Heart left ventricle (tissue), 16 donors: Measurements from ENCODE around the gene DLX2. TPM values are rescaled to one million over a fixed set of nuclear protein-coding genes. Genes with fewer than 3 reads are reported as not detected.

Experiments
- ATAC-seq, 4 donors: fragments of 200-7000 bp; cut with Tn5 transposase; one replicate each; pipeline ENCODE4 v1.9.1; 2020 to 2022; ENCODE audit warnings: moderate library complexity in 4 of 4, mild to moderate bottlenecking in 3 of 4, moderate number of reproducible peaks in 1 of 4
- DNase-seq, 5 donors: peaks; one replicate each; pipeline ENCODE4 v3.0.0-alpha.2; 2020
- H3K27ac ChIP-seq, 12 donors: fragments of 200-600 bp; sonication (generic) in 4 of 12; one replicate each; pipeline versions ENCODE4 v1.5.0 to v1.8.0; 2016 to 2022; ENCODE audit warnings: mild to moderate bottlenecking in 2 of 12
- H3K27me3 ChIP-seq, 9 donors: fragments of 200-600 bp; sonication (generic) in 2 of 9; one replicate each; pipeline versions ENCODE4 v1.5.1 to v1.8.0; 2016 to 2022; ENCODE audit warnings: mild to moderate bottlenecking in 3 of 9
- H3K36me3 ChIP-seq, 9 donors: fragments of 200-600 bp; sonication (generic) in 2 of 9; one replicate each; pipeline versions ENCODE4 v1.5.0 to v1.8.0; 2018 to 2022; ENCODE audit warnings: mild to moderate bottlenecking in 2 of 9
- H3K4me1 ChIP-seq, 12 donors: fragments of 200-600 bp; sonication (generic) in 4 of 12; one replicate each; pipeline versions ENCODE4 v1.5.0 to v1.8.0; 2016 to 2022; ENCODE audit warnings: mild to moderate bottlenecking in 3 of 12
- H3K4me3 ChIP-seq, 12 donors: fragments of 200-600 bp; sonication (generic) in 4 of 12; one replicate each; pipeline versions ENCODE4 v1.5.0 to v1.8.0; 2017 to 2022; ENCODE audit warnings: mild to moderate bottlenecking in 9 of 12, moderate library complexity in 4 of 12
- H3K9me3 ChIP-seq, 12 donors: fragments of 200-600 bp; sonication (generic) in 4 of 12; one replicate each; pipeline versions ENCODE4 v1.5.0 to v1.8.0; 2016 to 2022; ENCODE audit warnings: mild to moderate bottlenecking in 1 of 12
- CTCF ChIP-seq, 12 donors: fragments of 200-600 bp; sonication (generic) in 4 of 12; IDR thresholded peaks; one replicate each; pipeline versions ENCODE4 v1.5.0 to v1.8.0; 2018 to 2022; ENCODE audit warnings: antibody characterized with exemption in 12 of 12, mild to moderate bottlenecking in 5 of 12
- POLR2A ChIP-seq, 2 donors: fragments of 450-650 bp; IDR thresholded peaks; one replicate each; pipeline ENCODE4 v1.6.1; 2017; ENCODE audit warnings: antibody characterized with exemption in 2 of 2, mild to moderate bottlenecking in 2 of 2, moderate library complexity in 2 of 2
- whole genome bisulfite sequencing, 4 donors: extraction: QIAGEN DNeasy Blood & Tissue Kit in 2 of 4; methylation state at CpG; one replicate each; pipeline versions ENCODE4 v1.1.5 to v1.1.7; 2013 to 2018; 5-methylcytosine and 5-hydroxymethylcytosine counted together
- intact Hi-C, 10 donors: fragments of 100-400 bp; cut with DNase I; formaldehyde crosslinking; loops; one replicate each; pipeline versions ENCODE4 v1.11.1 to v1.14.2; 2022
- polyA plus RNA-seq, 2 donors: library from polyadenylated mRNA; stranded (reverse); fragments of 200-250 nt; gene quantifications; one replicate each; pipeline ENCODE4 v1.2.3, GENCODE V29; 2013
- total RNA-seq, 9 donors: library from RNA; depleted of rRNA in 2 of 9; stranded (reverse); fragments of >200 nt in 2 of 9; fragmentation: NEBNext Ultra II Directional in 3 of 9; extraction: Animal tissue kit (Norgen Biotek cat#: 25700) in 3 of 9; gene quantifications; one replicate each; pipeline versions ENCODE4 v1.1.0 to v1.2.4, GENCODE V29; 2016 to 2023
- donor health status: ischemic (EF 13 %, LVEDD 7.1; RV severe dilation, severe dysfunction).
- donor health status: healthy with polysubstance abuse.
- donor health status: DM: no; HTN: yes; CAD: no.
- donor health status: DM: no; HTN: no; CAD: no.
- donor health status: ischemic (EF 25% LVEDD 6.9; RV normal size, moderate dysfunction).
- donor health status: ischemic (EF 25% LVEDD 5.7; RV mildly dilated, moderate dysfunction).
- donor health status: healthy.
- donor health status: DM: yes; HTN: yes; CAD: no.
- donor health status: ischemic (EF 35%, LVEDD 5.7; RV mildly dilated, moderate dysfunction).
- donor health status: nonischemic (EF 11% LVEDD 7.7; RV severe dilation, severe dysfunction).
- donor health status: DM: yes; HTN: yes; CAD: no.
- donor health status: PGD.
- donor health status: ischemic (EF 29% LVEDD 5.4; RV normal size, mild dysfunction).
- donor health status: nonischemic (EF 23%, LVEDD 6.1; RV moderate dilation, normal function).

DLX2 gene
- total and polyA plus RNA-seq, 11 donors = not detected

GRCh38 chr2:172053486-172053885, 49.2 kb downstream of the DLX2 start:
- intact Hi-C loops = no loop called here
- WGBS, 4 donors = 89 to 98% (median 93%) methylated on average over 1 of the region's 1 CpG

GRCh38 chr2:172052000-172052983, 50.4 kb downstream of the DLX2 start:
- intact Hi-C loops = no loop called here
- TF ChIP-seq POLR2A (IDR thresholded peaks at IDR 0.05) (no peak), CTCF (IDR thresholded peaks at IDR 0.05) (no peak)
- 49 to 64% (median 58%) methylated on average over 4 of the region's 4 CpGs for WGBS, 4 donors
- no peak for DNase-seq
- no peak overlapping the region for H3K27ac ChIP-seq
- no peaks in the 10 kb centered on the region for H3K36me3 ChIP-seq
- no peak overlapping the region for H3K4me3 ChIP-seq
- H3K27me3 ChIP-seq = no peaks in the 10 kb centered on the region
- H3K4me1 ChIP-seq = peaks cover 0 to 4% (median 0%) of the 10 kb centered on the region in 12 donors
- ATAC-seq = no peak
- H3K9me3 ChIP-seq = no peaks in the 10 kb centered on the region

More at GRCh38 chr2:172053486-172053885, 49.2 kb downstream of the DLX2 start:
- no peak for TF ChIP-seq CTCF (IDR thresholded peaks at IDR 0.05)
- TF ChIP-seq POLR2A (IDR thresholded peaks at IDR 0.05) = no peak
- H3K36me3 ChIP-seq = no peaks in the 10 kb centered on the region
- ATAC-seq (no peak), DNase-seq (no peak)
- no peak overlapping the region for H3K27ac ChIP-seq
- H3K4me3 ChIP-seq = no peak overlapping the region
- H3K9me3 ChIP-seq = no peaks in the 10 kb centered on the region
- H3K27me3 ChIP-seq = no peaks in the 10 kb centered on the region
- peaks cover 0 to 4% (median 0%) of the 10 kb centered on the region in 12 donors for H3K4me1 ChIP-seq

GRCh38 chr2:172050479-172051125, 52.1 kb downstream of the DLX2 start:
- TF ChIP-seq CTCF (IDR thresholded peaks at IDR 0.05) (no peak), POLR2A (IDR thresholded peaks at IDR 0.05) (no peak)
- ATAC-seq (no peak), DNase-seq (no peak)
- 88 to 94% (median 90%) methylated on average over 1 of the region's 1 CpG for WGBS, 4 donors
- H3K27me3 ChIP-seq = no peaks in the 10 kb centered on the region
- H3K27ac ChIP-seq = no peak overlapping the region
- intact Hi-C loops = no loop called here
- no peak overlapping the region for H3K4me3 ChIP-seq
- no peaks in the 10 kb centered on the region for H3K36me3 ChIP-seq
- no peaks in the 10 kb centered on the region for H3K9me3 ChIP-seq
- peaks cover 0 to 4% (median 0%) of the 10 kb centered on the region in 12 donors for H3K4me1 ChIP-seq

- Histone ChIP-seq H3K4me1 (peaks cover 0 to 4% (median 0%) of the 10 kb centered on the region in 12 donors), H3K27ac (no peak overlapping the region), H3K4me3 (no peak overlapping the region), H3K36me3 (no peaks in the 10 kb centered on the region), H3K27me3 (no peaks in the 10 kb centered on the region), H3K9me3 (no peaks in the 10 kb centered on the region)
- TF ChIP-seq CTCF (IDR thresholded peaks at IDR 0.05) (no peak), POLR2A (IDR thresholded peaks at IDR 0.05) (no peak)
- ATAC-seq (no peak), DNase-seq (no peak)
- 91 to 97% (median 95%) methylated on average over 2 of the region's 2 CpGs for WGBS, 4 donors
- intact Hi-C loops = no loop called here
These were observed 53.1 kb downstream of the DLX2 start for GRCh38 chr2:172049567-172050120.
